Measurements from ENCODE around the gene PPP1R1B.

The PPP1R1B gene

GRCh38 chr17:39617446-39618245, 9.1 kb upstream of the PPP1R1B start:
- peak; percentile 67 for DNase-seq

- peak; percentile 45 for DNase-seq
Measured at GRCh38 chr17:39618246-39618913, 8.4 kb upstream of the PPP1R1B start.

GRCh38 chr17:39618956-39619785, 7.6 kb upstream of the PPP1R1B start:
- no peak for DNase-seq

- no peak for DNase-seq
Measured at GRCh38 chr17:39619786-39620101, 7.0 kb upstream of the PPP1R1B start.

- peak; percentile 91 for DNase-seq
Measured at GRCh38 chr17:39621523-39622379, 5.0 kb upstream of the PPP1R1B start.

- DNase-seq: no peak
Measured at GRCh38 chr17:39622380-39623006, 4.3 kb upstream of the PPP1R1B start.

- peak; percentile 85 for DNase-seq
Measured at GRCh38 chr17:39623356-39623950, 3.3 kb upstream of the PPP1R1B start.

GRCh38 chr17:39624313-39624712, 2.4 kb upstream of the PPP1R1B start:
- DNase-seq: no peak

GRCh38 chr17:39625198-39625785, 1.5 kb upstream of the PPP1R1B start:
- no peak for DNase-seq

GRCh38 chr17:39627047-39627711, 427 bp downstream of the PPP1R1B start:
- DNase-seq: no peak

- peak; percentile 50 for DNase-seq
Measured at GRCh38 chr17:39627712-39628516, 1.2 kb downstream of the PPP1R1B start.

GRCh38 chr17:39628655-39629493, 2.1 kb downstream of the PPP1R1B start:
- no peak for DNase-seq

- no peak for DNase-seq
Measured at GRCh38 chr17:39629494-39629880, 2.7 kb downstream of the PPP1R1B start.

GRCh38 chr17:39629898-39630297, 3.1 kb downstream of the PPP1R1B start:
- DNase-seq: no peak

GRCh38 chr17:39631403-39631802, 4.7 kb downstream of the PPP1R1B start:
- DNase-seq: no peak

GRCh38 chr17:39632153-39632941, 5.6 kb downstream of the PPP1R1B start:
- DNase-seq: peak; percentile 47

- no peak for DNase-seq
Measured at GRCh38 chr17:39633570-39634183, 6.9 kb downstream of the PPP1R1B start.
